Measurements from ENCODE around the gene PDLIM1.

DNA sequence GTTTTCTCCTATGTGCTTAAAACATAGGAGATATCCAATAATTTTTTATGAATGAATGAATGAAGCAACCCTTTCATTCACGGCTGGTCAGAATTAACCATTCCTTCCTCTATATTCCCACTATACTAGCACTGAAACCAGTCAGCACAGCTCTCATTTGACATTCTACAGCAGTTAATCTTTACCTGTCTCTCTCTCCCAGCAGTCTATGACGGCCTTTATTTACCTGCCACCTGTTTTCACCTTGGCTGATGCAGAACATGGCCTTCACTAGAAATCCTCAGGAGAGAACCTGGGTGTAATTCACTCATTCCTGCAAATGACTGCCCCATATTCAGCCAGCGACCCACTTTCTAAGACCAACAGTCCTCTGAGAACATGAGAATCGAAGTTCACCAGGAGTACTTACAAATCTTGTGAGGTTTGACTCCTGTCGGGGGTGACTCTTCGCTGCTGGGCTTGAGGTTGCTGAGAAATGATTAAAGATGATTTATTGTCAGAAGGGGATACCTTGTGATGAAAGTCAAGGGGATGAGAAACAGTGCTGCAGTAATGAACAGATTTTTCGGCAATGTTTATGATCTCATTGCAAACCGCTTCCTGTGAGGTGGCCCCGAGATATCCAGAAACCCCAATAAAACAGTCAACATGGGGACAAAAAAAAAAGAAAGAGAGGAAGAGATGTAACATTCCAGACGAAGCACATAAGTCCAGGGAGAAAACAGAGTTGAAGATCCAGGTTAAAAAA is 30.9 kb upstream of the PDLIM1 start:
- TF ChIP-seq POLR2A (IDR thresholded peaks at IDR 0.05) (no peak), EP300 (IDR thresholded peaks at IDR 0.05) (no peak)
- TF ChIP-seq, protein P1, sequence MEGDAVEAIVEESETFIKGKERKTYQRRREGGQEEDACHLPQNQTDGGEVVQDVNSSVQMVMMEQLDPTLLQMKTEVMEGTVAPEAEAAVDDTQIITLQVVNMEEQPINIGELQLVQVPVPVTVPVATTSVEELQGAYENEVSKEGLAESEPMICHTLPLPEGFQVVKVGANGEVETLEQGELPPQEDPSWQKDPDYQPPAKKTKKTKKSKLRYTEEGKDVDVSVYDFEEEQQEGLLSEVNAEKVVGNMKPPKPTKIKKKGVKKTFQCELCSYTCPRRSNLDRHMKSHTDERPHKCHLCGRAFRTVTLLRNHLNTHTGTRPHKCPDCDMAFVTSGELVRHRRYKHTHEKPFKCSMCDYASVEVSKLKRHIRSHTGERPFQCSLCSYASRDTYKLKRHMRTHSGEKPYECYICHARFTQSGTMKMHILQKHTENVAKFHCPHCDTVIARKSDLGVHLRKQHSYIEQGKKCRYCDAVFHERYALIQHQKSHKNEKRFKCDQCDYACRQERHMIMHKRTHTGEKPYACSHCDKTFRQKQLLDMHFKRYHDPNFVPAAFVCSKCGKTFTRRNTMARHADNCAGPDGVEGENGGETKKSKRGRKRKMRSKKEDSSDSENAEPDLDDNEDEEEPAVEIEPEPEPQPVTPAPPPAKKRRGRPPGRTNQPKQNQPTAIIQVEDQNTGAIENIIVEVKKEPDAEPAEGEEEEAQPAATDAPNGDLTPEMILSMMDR (IDR thresholded peaks at IDR 0.05), result no peak

Data from ovary (tissue), 3 donors.